Lower lobe of right lung (tissue), 2 donors: ENCODE data around the gene PSMD6. TPM values are rescaled to one million over a fixed set of nuclear protein-coding genes. Genes with fewer than 3 reads are reported as not detected.
A peak's percentile ranks its signal among the peaks of the same experiment; 100 is the strongest.

Experiments
- ATAC-seq, 2 donors: fragments of 200-7000 bp; cut with Tn5 transposase; one replicate each; pipeline ENCODE4 v1.9.1; 2020 to 2022; ENCODE audit warnings: mild to moderate bottlenecking in 2 of 2, moderate library complexity in 2 of 2
- DNase-seq: peaks from one replicate; pipeline ENCODE4 v3.0.0-alpha.2; 2020
- H3K27ac ChIP-seq: fragments of 200-600 bp; one replicate; pipeline ENCODE4 v1.8.0; 2022
- H3K27me3 ChIP-seq: fragments of 200-600 bp; one replicate; pipeline ENCODE4 v1.8.0; 2022; ENCODE audit warnings: low read depth
- H3K36me3 ChIP-seq: fragments of 200-600 bp; one replicate; pipeline ENCODE4 v1.8.0; 2022; ENCODE audit warnings: mild to moderate bottlenecking
- H3K4me1 ChIP-seq: fragments of 200-600 bp; one replicate; pipeline ENCODE4 v1.8.0; 2022
- H3K4me3 ChIP-seq: fragments of 200-600 bp; one replicate; pipeline ENCODE4 v1.8.0; 2022; ENCODE audit warnings: mild to moderate bottlenecking
- H3K9me3 ChIP-seq: fragments of 200-600 bp; one replicate; pipeline ENCODE4 v1.8.0; 2022
- CTCF ChIP-seq: fragments of 200-600 bp; IDR thresholded peaks from one replicate; pipeline ENCODE4 v1.8.0; 2022; ENCODE audit warnings: antibody characterized with exemption, mild to moderate bottlenecking
- intact Hi-C: fragments of 100-400 bp; cut with DNase I; formaldehyde crosslinking; loops from one replicate; pipeline ENCODE4 v1.11.0; 2022
- total RNA-seq: library from RNA; stranded (reverse); fragmentation: NEBNext Ultra II Directional; extraction: Animal tissue kit (Norgen Biotek cat#: 25700); gene quantifications from one replicate; pipeline ENCODE4 v1.2.1, GENCODE V29; 2021
- donor health status: DM: no; HTN: yes; CAD: no; lungs with severe emphysema.

PSMD6 gene
- total RNA-seq, 1 donor from 2014 or later: 51.1 TPM

- Histone ChIP-seq H3K36me3 (peaks cover 100% of the 10 kb centered on the region), H3K4me1 (no peaks in the 10 kb centered on the region), H3K27ac (no peak overlapping the region), H3K4me3 (no peak overlapping the region), H3K9me3 (no peaks in the 10 kb centered on the region), H3K27me3 (no peaks in the 10 kb centered on the region)
- intact Hi-C loops: no loop called here
- no peak for DNase-seq
- ATAC-seq: no peak
- no peak for TF ChIP-seq CTCF
Measured at GRCh38 chr3:64010199-64010598, 13.1 kb downstream of the PSMD6 start.

- Histone ChIP-seq H3K4me3 (no peak overlapping the region), H3K36me3 (peaks cover 100% of the 10 kb centered on the region), H3K27me3 (no peaks in the 10 kb centered on the region), H3K4me1 (no peaks in the 10 kb centered on the region), H3K9me3 (no peaks in the 10 kb centered on the region), H3K27ac (no peak overlapping the region)
- no peak for ATAC-seq
- no peak for DNase-seq
- TF ChIP-seq CTCF: no peak
- intact Hi-C loops: no loop called here
Measured at GRCh38 chr3:64009528-64009927, 13.8 kb downstream of the PSMD6 start.

GRCh38 chr3:64008487-64009351, 14.6 kb downstream of the PSMD6 start:
- Histone ChIP-seq H3K4me1 (no peaks in the 10 kb centered on the region), H3K36me3 (peaks cover 100% of the 10 kb centered on the region), H3K27me3 (no peaks in the 10 kb centered on the region), H3K9me3 (no peaks in the 10 kb centered on the region), H3K27ac (no peak overlapping the region), H3K4me3 (no peak overlapping the region)
- TF ChIP-seq CTCF: no peak
- ATAC-seq (peak in 1 of 2 donors; percentile 6), DNase-seq (no peak)
- intact Hi-C loops: no loop called here

- no peak for ATAC-seq
- no peak for TF ChIP-seq CTCF
- Histone ChIP-seq H3K9me3 (no peaks in the 10 kb centered on the region), H3K27me3 (no peaks in the 10 kb centered on the region), H3K27ac (no peak overlapping the region), H3K4me1 (no peaks in the 10 kb centered on the region), H3K36me3 (peaks cover 99% of the 10 kb centered on the region), H3K4me3 (no peak overlapping the region)
- no peak for DNase-seq
- intact Hi-C loops: no loop called here
Measured at GRCh38 chr3:64008017-64008416, 15.3 kb downstream of the PSMD6 start.

- no peaks in the 10 kb centered on the region for H3K27me3 ChIP-seq
- no peaks in the 10 kb centered on the region for H3K4me1 ChIP-seq
- H3K27ac ChIP-seq: no peak overlapping the region
- H3K9me3 ChIP-seq: no peaks in the 10 kb centered on the region
- peaks cover 97% of the 10 kb centered on the region for H3K36me3 ChIP-seq
- TF ChIP-seq CTCF: no peak
- ATAC-seq (no peak), DNase-seq (no peak)
- intact Hi-C loops: no loop called here
- H3K4me3 ChIP-seq: no peak overlapping the region
Measured at GRCh38 chr3:64003589-64003988, 19.7 kb downstream of the PSMD6 start.
